Globus pallidus (tissue), 1 donor: ENCODE data around the gene KRT13.

Source experiments
- DNase-seq: peaks from one replicate; pipeline ENCODE4 v3.0.0-alpha.2; 2015; ENCODE audit warnings: low spot score

Gene KRT13

DNA sequence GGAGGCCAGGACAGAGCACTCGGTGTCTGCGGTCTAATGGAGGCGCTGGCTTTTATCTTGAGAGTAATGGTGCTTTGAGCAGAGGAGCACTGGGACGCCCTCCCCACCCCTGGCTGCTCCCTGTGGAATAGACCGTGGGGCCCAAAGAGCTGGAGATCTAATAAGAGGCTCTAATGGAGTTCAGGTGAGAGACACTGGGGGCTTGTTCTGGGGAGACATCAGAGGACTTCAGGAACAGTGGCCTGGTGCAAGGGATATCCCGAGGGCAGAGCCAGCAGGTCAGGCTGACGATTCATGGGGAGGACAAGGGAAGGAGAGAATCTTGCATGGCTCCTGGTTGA is 32.2 kb upstream of the KRT13 start:
- DNase-seq = no peak

DNA sequence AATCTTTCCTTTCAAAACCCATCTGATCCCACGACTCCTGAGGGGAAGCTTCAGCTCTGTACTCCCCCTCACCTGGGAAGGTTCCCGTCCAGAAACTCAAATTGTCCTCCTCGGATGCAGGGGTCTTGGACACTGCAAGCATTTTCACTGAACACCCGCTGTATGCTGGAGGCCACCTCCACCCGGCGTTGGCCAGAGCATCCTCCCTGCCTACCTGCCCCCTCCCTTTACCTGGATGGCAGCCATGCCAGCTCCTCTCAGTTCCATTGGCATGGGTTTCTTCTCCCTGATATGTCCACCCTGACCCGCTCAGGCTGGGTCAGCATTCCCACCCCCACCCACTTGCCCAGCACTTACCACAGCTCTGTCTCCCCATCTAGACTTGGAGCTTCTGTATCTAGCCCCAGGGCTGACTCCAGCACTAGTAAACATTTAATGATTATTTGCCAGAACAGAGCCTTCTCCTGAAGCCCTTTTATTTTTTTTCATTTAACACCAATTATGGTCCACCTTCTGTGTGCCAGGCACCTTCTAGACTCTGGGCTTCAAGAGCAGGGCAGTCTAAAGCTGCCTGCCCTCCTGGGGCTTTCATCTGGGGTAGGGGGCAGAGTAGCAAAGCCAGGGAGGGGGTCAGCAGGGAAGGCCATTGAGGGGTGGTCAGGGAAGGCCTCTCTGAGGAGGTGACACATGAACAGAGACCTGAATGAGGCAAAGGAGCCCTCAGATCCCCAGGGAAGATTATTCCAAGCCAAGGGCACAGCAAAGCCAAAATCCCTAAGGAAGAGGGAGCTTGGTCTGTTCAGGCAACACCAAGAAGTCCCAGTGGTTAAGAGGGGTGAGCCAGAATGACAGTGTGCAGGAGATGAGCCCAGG is 31.6 kb upstream of the KRT13 start:
- DNase-seq = no peak

DNA sequence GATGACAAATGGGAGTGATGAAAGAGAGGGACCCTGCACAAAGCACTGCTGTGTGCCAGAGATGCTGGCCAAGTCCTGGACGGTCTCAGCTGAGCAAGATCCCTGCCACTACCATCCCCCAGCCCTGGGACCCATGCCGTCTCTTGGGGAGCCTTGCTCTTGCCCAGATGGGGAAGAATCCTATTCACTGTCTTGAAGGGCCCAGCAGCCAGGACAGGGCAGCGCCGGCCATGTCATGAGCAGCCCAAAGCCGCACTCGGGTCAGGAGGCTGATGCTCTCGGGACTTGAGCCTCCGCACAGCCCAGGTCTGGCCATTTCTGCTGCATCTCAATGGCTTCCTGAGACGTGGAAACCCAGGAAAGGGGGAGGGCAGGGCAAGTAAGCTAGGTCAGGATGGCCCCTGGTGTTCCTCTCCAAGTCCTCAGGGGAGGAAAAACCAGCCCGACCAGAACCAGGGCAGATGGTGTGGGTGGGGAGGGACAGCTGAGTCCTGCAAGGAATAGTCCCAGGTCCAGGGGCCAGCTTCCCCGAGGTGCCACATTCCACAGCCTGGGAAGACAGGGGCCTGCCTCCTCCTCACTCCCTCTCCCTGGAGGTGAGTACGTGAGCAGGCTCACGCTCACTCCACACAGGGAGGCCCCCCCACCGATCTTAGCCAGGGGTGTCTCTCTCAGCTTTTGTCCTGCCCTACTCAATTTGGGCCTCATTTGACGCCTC is 30.5 kb upstream of the KRT13 start:
- DNase-seq = no peak

DNA sequence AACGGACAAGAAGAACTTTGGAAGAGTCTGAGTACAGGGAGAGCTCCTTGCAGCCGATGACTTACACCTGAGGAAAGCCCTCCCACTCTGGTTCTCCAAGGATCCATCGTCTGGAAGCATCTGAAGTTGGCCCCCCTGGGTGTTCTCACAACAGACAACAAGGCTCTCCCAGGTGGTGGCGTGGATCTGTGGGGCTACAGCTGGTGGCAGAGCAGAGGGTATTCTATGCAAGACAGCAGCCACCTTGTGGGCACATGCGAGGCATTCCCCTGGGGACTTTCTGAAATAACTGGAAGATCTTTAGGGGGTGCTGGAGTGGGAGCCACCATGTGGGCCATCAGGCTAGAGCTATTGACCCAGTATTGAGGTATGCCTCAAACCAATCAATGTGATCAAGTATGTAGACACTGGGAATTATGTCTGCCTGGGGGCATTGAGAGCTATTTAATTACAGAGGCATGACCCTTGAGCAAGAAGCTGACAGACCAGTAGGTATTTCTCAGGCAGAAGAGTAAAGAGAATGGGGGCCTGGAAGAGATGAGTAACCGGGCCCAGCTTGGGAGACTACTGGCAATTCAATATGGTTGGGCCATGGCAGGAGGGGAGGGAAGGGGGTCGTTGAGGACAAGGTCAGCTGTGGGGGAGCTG is 29.6 kb upstream of the KRT13 start:
- no peak for DNase-seq

DNA sequence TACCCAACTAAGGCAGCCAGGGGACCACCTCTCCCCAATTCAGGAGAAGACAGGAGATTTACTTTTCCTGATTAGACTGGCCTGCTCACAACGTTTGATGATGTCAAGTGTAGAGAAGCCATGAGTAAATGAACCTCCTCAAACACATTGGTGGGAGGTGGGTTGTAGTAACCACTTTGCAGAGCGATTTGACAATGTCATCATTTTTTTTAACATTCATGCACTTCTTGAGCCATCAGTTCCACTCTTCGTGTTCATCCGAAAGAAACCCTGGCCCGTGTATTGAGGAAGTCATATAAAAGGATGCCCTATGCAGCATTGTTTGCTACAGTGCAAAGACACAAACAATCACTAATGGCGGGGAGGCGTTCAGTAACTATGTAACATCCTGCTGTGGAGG is 28.2 kb upstream of the KRT13 start:
- DNase-seq = no peak

DNA sequence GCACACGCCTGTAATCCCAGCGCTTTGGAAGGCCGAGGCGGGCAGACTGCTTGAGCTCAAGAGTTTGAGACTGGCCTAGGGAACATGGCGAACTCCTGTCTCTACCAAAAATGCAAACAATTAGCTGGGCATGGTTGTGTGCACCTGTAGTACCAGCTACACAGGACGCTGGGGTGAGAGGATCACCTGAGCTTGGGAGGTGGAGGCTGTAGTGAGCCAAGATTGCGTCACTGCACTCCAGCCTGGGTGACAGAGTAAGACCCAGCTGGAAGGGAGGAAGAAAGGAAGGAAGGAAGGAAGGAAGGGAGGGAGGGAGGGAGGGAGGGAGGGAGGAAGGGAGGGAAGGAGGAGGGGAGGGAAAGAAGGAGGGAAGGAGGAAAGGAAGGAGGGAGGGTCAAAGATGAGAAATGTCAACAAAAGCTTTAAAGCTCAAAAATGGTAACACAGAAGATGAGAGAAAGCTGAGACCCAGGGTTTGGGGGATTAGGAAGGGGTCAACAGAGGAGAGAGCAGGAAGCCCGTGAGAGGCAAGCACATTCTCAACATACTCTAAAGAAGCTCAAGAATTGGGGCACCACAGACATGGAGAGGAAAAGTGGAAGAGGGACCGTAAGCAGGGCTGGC is 27.6 kb upstream of the KRT13 start:
- no peak for DNase-seq

DNA sequence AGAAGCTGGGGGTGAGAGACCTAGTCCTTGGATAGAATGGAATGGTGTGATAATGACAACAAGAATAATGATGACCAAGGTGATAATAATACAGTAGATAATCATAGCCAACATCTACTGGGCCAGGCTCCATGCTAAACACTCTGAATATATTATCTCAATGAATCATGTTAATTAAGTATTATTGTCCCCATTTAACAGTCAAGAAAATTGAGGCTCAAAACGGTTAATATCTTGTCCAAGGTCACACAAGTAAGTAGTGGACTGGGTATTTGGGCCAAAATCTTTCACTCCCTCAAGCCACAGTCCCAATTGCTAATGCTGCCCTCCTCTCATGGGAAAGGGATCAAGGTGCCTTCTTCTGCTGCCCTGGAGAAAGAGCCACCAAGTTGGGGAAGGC is 26.6 kb upstream of the KRT13 start:
- DNase-seq = no peak

DNA sequence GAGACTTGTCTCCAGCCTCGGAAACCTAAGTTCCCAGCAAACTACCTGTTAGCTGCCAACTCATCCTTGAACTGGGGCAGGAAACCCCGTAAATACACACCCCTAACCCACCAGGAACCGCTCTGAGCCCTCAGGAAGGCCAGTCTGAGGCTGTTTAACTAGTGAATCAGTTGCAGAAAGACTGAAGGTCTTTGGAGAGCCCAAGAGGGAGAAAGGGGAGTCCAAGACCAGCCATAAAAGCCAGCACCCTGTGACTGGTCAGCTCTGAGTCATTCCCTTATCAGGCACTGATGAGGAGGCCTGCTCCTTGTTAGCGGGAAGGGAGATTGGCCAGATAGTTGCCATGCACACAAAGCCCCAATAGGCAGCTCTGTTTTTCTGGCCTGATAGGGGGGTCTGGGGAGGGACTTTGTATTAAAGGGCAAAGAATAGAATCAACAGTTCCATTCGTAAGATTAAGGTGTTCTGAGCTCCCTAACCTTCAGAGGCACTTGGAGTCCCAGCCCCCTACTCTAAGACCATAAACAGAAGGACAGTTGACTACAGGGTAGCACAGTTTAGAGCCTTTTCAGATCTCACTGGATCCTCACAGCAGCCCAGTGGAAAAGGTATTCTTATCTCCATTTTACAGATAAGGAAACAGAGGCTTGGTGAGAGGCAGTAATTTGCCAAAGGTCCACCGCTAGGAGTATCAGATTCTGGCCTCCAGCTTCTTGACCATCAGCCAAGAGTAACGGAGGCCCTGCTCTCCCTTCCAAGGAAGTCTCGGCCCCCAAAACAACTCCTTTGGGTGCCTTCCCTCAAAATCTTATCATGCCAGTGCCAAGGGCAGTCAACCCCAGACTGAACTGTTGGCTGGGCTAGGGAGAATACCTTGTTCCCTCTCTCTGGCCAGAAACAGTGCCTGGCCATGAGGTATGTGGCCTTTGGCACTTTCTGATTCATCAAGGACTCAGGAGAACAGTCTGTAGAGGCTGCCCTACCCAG is 24.9 kb upstream of the KRT13 start:
- no peak for DNase-seq

DNA sequence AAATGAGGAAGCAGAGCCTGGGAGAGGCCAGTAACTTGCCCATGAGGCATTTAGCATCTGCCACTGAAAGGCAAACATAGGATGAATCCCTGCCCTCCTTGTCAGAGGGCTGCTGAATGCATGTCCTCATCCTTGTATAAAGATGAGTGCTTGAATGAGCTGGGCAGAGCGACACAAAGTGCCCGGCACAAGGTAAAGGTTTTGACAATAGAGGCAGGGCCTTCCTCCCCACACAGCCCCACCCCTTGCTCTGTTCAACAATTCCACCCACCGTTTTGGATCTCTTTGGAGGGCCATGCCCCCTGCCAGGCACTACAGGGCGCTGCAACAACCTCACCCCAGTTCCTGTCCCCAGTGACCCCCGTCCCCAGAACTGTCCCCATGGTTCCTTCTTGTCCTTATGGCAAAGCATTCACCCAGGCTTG is 24.1 kb upstream of the KRT13 start:
- DNase-seq = no peak

DNA sequence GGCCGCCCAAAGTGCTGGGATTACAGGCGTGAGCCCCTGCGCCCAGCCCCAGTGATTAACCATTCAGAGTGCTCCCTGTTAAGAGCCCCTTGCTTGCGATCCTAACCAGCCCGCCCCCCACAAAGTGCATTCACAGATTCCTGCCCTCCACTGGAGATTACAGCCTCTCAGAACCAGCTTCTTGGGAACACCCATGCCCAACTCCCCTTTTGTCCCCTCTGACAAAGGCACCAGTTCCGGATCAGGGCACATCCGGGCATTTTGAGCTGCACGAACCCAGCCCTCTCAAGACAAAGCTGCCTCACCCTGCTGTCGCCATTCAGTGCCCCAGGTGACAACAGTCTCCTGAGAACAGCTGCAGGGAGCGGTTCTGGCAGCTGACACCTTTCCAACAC is 23.5 kb upstream of the KRT13 start:
- no peak for DNase-seq

DNA sequence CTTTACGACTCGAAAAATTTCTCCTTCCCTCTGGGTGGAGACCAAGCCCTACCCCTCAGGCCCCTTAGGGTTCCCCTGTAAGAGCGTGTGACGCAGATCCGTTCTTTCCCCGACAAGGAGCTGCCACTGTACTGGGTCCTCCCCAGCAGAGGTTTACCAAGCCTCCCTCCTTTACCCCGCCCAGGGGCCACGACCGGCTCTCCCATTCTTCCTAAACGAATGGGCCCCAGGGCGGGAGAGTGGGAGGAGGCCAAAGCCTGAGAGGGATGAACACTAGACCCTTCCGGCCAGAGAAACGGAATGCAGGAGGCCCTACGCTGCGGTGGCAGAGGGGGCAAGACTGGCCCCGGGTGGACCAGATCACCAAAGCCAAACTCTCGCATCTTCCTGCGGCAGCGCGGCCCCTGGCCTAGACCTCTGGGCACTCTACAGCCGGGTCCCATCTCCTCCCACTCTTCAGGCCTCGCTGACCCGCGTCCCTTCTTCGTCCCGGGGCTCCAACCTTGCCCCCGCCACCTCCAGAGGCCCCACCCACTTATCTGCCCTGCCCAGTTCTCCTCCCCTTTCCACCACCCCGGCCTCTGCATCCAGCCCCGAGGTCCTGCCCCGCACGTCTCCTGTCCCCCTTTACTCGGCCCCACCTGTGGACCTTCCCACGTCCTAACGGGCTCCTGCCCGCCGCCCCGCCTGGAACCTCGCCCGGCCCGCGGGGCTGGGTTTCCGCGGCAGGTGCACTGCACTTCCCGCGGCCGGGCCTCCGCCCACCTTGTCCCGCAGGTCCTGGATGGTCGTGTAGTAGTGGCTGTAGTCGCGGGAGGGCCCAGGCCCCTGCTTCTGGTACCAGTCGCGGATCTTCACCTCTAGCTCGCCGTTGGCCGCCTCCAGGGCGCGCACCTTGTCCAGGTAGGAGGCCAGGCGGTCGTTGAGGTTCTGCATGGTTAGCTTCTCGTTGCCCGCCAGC is 21.9 kb upstream of the KRT13 start:
- no peak for DNase-seq

DNA sequence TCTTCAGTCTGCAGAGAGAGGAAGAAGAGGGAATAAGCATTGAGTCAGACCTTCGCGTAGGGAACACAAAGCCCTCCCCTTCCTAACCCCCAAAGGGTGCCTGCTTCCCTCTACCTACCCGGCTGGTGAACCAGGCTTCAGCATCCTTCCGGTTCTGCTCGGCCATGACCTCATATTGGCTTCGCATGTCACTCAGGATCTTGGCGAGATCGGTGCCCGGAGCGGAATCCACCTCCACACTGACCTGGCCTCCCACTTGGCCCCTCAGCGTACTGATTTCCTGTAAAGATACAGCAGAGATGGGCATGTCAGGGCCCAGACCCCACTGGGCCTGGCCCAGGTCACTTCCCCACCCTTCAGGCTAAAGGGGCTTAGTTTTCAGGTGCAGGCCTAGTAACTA is 18.8 kb upstream of the KRT13 start:
- no peak for DNase-seq

DNA sequence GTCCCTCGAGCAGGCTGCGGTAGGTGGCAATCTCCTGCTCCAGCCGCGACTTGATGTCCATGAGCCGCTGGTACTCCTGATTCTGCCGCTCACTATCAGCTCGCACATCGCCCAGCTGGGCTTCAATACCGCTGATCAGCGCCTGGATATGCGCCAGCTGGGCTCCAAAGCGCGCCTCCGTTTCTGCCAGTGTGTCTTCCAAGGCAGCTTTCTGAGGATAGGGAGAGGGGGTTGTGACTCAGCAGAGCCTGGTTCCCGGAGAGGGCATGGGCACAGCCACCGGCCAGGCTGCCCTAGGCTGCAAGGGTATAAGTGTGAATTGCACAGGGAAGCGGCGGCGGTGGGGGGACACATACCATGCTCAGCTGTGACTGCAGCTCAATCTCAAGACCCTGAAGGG is 18.4 kb upstream of the KRT13 start:
- DNase-seq = no peak

DNA sequence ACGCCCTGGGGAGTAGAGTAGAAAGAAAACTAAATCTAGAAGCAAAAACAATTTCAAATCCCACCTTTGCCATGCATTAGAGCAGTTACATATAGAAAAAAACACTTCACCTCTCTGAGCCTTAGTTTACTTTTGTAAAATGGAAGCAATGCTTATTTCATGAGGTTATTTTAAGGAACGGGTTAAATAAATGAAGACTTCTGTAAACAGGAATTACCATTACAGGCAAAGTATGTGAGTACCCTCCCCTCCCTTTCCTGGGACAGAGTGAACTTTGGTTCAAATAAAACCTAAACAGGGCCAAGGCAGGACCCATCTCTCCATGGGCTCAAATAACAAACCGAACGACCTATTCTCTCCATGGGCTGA is 17.8 kb upstream of the KRT13 start:
- DNase-seq = no peak

DNA sequence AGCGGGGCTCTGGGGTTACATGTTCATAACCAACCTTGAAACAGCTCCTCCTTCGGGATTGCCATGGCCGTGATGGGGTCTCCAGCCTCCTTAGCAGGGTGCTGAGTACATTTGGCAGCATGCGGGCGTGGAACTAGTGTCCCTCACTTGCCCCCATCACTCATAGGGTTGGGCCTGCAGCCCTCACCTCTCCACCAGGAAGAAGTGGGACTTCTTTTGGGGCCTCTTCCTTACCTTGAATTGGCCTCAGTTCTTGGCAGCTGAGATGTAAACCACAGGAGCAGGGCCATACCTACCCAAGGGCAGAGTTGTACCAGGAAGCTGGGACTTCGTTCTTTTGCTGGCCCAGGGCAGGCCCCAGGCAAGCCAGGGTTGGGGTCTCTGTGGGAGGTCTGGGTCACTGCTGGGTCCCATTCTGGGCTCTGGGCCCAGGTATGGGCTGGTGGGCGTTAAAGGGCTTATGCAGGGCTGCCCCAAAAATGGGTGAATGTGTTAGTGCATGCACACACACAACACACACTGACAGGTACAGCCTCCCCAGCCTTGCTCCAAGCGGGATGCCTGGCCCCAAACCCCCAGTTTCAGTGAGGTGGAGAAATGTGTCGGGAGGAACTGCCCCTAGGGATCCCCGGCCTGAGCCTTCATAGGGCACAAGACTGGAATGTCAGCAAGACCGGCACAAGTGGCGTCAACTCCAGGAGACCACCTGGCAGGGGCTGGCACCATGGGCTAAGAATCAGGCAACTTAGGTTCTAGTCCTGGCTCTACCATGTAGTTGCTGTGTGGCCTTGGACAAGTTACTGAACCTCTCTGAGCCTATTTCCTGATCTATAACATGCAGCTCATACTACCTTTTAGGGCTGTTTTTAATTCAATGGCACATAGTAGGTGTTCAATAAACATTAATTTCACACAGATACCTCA is 17.2 kb upstream of the KRT13 start:
- DNase-seq = no peak

DNA sequence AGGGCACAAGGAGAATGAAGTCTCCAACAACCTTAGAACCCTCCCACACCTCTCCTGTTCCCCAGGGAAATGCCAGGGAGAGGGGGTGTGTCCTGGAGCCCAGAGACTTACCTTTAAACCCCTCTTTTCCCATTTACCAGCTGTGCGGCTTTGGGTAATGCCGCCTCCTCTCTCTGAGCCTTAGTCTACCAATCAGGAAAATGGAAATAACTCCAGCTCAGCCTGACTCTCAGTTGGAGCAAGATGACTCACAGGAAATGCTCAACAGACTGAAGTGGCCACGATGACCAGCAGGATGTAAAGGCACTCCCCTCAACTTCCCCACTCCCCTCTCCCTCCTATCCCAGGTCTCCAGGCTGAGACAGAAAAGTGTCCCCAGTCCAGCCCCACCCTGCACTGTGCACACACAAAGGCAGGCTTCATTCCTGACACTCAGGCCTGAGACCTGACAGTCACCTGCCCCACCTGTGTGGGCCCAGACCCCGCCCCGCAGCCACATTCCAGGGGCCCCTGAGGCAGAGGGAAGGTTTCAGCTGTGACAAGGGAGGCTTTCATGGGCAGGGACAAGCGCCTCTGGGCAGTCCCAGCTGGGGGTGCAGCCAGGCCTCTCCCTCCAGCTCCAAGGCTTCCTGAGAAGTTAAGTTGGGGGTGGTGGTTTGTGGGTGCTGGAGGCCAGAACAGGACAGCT is 16.3 kb upstream of the KRT13 start:
- DNase-seq = no peak

DNA sequence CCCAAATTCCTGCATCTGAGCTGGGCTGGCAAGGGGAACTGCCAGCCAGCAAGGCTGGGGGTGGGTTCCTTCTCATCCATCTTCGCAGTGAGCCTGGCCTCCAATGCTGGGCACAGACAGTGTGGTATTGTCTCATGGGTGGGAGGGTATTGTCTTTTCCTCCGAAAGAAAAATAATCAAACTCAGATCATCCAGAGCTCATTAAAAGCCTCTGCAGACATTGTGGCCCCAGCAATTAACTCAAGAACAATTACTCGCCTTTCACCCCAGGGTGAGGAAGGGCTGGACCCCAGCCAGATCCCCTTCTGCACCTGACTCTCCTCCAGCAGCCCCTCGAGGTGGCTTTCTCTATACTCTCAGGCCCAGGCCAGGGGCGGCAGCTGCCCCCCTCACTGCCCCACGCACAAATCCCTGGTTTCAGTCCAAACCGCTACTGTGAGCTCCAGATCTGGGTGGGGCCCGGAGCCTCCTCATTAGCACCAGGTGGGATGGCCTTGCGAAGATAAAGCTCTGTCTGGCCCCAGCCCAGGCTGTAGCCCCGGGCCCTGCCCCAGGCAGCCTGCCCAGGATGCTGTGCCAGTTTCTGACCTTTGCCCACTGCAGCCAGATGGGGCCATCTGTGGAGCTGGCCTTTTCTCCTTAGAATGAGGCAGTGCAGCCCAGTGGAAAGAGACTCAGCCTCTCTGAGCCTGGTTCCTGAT is 15.6 kb upstream of the KRT13 start:
- no peak for DNase-seq
